Measurements from ENCODE around the gene ARHGEF5.

- TF ChIP-seq POLR2A (IDR thresholded peaks at IDR 0.05) (no peak), CTCF (IDR thresholded peaks at IDR 0.05) (no peak)
Observed at GRCh38 chr7:144415858-144416257, 60.7 kb downstream of the ARHGEF5 start.

Measured in prostate gland (tissue), 2 donors.